HG03442 (cell line): Measurements from ENCODE around the gene CEP95.

ENCODE experiments used
- ATAC-seq: cut with Tn5 transposase; IDR thresholded peaks from one replicate; pipeline ENCODE4 v1.9.1; 2021; ENCODE audit warnings: mild to moderate bottlenecking, moderate library complexity; ENCODE audit not compliant: unreplicated experiment

Gene CEP95

DNA sequence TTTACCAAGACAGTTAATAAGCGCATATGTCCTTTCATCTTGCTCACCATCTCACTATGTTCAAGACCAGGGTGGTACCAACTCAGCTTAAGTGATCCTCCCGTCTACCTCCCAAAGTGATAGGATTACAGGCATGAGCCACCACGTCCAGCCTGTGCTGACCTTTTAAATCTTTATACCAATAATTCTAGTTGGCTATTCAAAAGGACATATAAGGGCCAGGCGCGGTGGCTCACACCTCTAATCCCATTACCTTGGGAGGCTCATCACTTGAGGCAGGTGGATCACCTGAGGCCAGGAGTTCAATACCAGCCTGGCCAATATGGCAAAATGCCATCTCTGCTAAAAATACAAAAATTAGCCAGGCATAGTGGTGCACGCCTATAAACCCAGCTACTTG is 2.4 kb downstream of the CEP95 start:
- no peak for ATAC-seq

DNA sequence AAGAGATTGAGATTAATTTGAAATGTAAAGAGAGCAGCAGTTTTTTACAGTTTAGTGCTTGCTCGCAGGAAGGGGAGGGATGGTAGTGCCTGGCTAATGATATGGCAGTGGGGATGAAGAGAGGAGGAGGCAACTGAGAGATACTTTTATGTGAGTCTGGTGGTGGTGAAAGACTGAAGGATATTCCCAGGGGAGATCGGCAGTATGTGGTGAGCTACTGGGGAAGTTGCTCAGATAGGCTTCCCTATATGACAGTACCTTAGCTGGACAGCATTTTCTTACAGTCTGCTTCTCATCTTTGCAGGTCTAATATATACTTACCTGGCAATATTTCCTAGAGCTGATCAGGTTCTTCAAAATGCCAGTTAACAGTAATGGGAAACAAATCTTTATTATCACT is 8.6 kb downstream of the CEP95 start:
- no peak for ATAC-seq

DNA sequence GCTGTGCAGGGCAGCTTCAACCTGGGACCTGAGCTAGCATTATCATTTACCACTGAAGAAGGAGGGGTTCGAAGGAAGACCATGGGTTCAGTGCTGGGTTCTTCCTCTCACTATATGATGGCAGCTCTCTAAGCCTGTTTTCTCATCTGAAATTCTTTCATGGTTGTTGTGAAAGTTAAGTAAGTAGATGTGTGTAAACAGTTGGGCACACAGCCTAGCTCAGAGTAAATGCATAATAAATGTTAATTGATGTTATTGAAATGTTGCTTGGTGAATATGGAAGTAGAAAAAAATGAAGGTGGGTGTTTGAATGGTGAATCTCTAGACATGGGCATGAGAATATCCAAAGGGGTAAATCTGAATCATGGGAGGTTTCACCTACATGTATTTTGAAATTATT is 9.1 kb downstream of the CEP95 start:
- no peak for ATAC-seq

DNA sequence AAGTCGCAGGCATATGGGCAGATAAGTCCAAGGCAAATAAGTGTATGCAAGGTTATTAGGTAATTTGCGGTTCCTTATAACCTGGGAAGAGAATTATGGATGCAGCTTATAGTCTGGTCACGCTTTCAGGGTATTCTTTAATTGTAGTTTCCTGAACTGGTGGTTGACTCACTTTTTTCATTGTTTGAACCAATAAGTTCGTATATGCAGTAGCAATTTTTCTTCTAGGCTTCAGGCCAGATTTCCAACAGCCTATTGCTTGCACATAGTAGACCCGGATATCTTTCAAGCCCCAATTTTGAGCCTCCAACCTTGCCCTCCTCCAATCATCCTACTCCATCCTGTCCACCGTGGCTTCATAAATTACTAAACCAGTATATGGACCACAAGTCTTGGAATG is 12.8 kb downstream of the CEP95 start:
- no peak for ATAC-seq

DNA sequence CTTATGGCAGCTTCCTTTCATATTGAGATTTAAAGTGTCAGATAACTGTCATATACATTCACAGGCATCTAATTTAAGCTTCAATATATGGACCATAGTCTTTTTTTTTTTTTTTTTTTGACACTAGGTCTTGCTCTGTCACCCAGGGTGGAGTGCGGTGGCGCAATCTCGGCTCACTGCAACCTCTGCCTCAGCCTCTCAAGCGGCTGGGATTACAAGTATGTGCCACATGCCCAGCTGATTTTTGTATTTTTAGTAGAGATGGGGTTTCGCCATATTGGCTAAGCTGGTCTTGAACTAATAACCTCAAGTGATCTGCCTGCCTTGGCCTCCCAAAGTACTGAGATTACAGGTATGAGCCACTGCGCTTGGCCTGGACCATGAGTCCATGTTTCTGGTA is 13.6 kb downstream of the CEP95 start:
- ATAC-seq: no peak

DNA sequence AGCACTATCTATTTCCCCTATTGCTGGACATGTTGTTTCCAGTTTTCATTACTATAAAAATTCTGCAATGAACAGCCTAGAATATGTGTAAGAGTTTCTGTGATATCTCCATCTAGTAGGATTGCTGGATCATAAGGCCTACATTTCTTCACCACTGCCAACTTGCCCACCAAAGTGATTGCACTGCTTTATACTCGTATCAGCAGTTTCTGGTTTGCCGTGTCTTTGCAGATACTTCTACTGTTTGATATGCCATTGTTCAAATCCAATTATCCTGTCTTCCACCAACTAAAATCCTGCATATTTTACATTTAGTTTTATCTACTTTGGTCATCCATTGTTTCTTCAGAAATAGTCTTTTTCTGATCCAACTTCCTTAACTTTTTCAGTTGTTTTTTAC is 21.1 kb downstream of the CEP95 start:
- ATAC-seq: no peak

DNA sequence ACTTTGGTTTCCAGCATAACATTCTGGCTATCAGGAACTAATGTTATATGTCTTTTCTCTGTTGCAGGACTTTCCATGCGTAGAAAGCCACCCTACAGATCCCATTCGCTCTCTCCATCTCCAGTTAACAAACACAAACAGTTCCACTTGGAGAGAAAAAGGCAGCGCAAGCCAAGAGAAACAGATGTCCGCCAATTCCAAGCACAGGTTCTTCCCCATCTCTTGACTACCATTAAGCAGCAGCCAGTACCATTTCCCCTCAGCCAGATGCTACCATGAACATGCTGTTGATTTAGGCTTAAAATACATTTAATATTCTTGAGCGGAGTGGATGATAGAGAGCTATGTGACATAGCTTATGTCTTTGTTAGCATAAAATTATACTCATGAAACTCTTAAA is 22.4 kb downstream of the CEP95 start:
- ATAC-seq: no peak

DNA sequence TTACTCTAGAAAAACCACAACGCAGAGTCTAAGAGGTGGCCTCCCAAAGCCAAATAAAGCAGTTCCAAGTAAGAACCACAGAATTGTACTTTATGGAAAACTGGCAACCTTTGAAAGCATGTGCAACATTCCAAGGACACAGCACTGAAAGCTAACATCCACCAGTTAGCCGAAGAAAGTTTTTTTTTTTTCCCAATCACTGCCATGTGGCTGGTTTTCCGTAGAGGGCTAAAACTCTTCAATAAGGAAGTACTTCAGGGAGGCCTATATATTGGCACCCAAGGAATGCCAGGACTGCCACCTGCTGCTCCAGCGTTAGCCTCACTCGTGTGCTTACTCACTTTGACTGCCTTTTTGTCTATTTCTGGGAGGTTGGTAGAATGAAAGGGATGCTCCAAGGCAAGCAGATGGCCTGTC is 25.2 kb downstream of the CEP95 start:
- no peak for ATAC-seq

DNA sequence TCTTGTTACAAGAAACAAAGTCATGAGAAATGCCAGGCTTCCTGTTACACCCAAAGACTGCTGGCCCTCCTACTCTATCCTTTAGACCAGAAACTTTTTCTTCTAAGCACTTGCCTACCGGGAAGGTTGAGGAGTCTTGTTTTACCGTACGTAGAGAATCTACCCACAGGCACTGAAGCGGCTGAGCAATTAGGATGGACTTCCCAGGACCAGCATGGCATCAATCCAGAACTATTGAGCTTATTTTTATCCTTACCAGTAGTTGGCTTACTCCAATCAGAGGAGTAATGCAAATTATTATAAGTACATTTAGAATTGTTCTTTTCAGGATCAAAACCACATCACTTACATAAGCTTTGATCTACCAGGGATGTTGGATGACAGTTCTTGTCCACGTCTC is 25.6 kb downstream of the CEP95 start:
- ATAC-seq: no peak

DNA sequence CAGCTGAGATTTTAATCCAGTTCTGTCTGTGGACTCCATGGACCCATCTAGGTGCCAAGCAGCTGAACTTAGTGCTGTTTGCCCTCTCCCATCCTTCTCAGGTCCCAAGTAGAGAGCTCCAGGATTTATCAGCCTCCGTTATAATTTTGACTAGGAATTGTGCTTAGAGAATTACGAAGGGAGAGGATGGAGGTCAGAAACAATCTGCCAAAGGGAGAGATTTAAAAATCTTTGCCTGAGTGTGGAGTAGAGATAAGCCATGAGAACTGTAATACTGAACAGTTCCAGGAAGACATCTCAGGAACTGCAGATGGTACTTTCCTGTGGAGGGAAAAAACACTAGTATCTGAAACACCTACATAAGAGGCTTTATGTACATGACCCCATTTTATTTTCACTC is 27.0 kb downstream of the CEP95 start:
- no peak for ATAC-seq

DNA sequence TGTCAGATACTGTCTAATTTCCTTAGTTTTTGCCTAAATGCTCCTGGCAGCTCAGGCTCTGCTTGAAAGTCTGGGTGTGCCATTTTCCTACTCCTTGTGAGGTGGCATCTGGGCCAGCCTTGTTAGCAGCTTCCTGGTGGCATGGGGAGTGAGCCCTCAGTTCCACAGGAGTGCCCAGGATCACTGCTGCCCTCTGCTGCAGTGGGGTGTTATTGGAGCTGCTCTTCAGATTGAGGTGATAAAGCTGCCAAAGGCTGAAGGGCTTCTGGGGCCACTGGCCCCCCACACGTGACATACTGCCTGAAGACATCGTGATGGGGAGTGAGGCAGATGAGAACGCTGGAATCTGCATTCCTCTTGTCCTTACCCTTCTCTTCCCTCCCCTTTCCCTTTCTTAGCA is 27.4 kb downstream of the CEP95 start:
- no peak for ATAC-seq

DNA sequence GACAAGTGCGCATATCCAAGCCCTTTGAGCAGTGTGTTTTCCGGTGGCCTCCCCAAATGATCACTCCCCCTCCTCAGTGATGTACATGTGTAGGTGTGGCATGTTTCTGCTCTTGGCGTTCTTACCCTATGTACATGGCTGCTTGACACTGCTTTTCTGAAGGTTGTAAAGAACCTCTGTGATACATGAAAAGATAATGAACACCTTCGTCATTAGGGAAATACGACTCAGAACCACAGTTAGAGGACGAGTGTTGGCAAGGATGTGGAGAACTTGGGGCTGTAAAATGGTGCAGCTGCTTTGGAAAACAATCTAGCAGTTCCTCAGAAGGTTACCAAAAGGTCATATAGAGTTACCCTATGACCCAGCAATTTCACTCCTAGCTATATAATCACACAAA is 28.6 kb downstream of the CEP95 start:
- no peak for ATAC-seq

DNA sequence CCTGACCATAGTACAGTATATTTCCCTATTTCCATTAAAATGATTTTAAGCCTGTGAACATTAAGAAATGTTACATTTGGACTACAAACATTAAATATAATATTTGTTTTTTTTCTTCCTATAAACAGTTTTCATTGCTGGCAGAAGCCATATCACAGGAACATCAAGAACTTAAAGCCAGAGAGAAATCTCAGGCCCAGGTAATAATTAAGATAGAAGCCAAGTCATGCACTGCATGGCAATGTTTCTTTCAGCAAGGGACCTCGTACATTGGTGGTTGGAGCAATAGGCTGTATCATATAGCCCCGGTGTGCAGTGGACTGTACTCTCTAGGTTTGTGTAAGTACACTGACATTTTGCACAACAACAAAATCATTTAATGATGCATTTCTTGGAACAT is 30.1 kb downstream of the CEP95 start:
- no peak for ATAC-seq

DNA sequence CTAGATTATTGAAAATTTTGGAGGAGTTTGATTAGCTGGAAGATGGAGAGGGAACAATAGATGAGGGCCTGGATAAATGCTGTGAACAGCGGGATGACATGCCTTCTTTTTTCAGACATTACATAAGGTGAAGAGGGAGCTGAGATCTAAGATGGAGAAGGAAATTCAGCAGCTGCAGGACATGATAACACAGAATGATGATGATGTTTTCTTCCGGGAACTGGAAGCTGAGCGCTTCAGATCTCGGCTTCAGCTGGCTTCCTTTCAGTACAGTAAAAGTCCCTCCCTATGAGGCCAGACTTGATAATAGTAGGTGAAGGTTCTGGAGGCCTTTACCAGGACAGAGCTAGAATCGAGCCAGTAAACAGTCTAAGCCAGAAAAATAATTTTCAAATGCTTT is 30.7 kb downstream of the CEP95 start:
- no peak for ATAC-seq

DNA sequence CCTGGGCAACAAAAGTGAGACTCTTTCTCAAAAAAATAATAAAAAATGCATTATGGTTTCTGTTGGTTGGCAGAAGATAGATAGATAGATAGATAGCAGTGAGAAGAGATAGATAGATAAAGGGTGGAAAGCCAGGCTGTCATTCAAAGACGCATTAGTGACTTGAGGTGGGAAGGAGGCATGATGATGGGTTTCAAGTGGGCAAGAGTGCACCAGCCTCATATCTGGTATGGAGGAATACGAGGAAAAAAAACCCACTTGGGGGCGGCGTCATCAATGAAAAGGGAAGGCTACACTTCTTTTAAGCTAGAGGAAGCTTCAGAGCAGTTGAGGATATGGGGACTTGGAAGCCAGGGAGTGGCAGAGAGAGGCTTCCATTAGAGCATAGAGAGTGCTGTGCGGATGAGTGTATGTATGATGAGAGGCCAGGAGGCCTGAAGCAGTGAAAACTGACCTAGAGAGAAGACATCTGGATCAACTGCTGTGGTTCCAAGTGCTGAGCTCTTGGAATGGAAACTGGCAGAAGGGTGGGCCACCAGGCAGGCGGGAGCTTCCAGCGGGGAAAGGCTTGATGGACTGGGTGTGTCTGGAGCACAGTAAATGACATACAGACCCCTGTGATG is 31.8 kb downstream of the CEP95 start:
- ATAC-seq: no peak

DNA sequence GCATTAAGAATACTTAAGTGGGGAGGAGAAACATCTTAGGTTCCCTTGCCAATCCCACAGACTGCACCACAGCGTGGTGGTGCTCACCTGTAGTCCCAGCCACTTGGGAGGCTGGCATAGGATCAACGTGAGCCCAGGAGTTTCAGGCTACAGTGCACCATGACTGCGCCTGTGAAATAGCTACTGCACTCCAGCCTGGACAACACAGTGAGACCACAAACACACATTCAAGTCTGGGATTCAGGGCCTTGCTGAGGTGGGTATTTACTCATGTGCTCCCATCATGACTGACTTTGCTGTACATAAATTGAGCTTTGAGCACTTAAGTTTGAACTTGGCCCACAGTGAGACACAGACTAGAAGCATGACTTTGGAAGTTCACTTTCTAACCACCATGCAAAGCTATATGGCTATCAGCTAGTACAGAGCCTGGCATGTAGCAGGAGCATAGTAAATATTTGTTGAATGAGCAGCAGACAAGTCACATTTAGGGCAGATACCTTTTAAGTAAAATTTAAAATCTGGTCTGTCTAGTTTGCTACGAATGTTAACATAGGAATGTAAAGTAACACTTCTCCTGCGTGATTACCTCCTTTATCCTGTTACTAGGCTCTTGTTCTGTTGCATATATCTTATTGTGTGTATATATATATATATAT is 33.5 kb downstream of the CEP95 start:
- ATAC-seq: no peak

DNA sequence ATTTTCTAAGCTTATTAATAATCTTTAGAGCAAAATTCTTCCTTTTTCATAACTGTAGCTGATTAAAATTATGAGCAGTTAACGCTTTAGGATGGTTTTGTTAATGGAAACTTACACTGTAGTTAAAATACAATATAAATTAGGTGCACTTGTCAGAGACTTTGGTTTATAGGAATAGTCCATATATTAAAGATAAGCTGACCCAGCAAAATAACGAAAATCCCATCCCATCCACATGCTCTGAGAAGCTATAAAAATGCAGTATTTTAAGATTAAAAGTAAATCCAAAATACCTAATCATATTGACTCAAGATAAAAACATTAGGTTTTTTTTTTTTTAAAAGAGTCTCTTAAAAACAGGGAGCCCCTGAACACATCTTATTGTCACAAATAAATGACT is 38.0 kb downstream of the CEP95 start:
- ATAC-seq: no peak

DNA sequence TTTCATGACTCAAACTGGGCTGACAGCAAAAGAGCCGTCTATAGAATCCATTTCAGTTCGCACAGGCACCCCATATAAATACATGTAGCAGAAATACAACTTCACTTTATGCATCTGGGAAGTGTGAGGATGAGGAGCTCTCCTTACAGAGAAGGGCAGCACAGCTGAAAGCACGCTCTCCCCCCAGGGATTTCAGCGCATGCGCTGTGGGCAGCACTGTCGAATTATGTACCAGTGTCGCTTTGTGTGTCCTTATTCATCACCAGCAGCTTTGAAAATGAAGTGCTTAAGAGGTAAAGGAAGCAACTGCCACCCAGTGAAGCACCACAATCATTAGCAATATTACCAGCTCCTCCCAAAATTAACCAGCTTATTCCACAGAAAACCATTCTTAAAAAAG is 39.9 kb downstream of the CEP95 start:
- no peak for ATAC-seq

DNA sequence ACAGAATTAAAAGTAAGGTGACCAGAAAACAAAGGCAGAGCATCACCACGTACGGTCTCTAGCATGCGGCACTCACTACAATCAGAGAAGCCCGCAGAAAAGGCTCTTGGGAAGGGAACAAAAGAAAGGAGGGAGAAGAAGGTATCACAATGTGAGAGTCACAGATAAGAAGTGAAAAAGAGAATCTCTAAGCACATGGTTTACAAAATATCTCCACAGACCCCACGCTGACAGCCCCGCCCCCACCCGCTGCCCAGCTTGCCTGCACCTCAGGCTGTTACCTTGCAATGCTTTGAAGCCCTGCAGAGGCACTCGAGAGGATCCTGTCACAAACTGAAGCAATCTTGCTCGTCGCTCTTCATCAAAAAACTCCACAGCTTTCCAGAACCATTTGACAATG is 40.5 kb downstream of the CEP95 start:
- no peak for ATAC-seq

DNA sequence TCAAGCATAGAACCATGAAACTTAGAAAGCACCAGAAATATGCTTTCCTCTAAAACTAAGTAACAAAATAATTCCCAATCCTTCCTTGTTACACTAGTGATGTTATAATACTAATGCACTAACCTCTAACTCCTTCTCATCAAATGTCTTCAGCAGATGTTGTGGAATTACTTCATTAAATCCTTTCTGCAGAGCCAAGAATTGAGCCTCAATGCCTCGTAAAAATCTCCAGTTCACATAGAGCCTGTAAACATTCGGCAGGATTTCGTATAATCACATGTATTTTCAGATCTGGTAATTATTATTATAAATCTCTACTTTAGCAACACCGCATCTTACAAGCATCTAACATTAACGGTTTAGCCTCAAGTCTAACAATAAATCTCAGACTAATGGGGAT is 44.7 kb downstream of the CEP95 start:
- ATAC-seq: no peak

DNA sequence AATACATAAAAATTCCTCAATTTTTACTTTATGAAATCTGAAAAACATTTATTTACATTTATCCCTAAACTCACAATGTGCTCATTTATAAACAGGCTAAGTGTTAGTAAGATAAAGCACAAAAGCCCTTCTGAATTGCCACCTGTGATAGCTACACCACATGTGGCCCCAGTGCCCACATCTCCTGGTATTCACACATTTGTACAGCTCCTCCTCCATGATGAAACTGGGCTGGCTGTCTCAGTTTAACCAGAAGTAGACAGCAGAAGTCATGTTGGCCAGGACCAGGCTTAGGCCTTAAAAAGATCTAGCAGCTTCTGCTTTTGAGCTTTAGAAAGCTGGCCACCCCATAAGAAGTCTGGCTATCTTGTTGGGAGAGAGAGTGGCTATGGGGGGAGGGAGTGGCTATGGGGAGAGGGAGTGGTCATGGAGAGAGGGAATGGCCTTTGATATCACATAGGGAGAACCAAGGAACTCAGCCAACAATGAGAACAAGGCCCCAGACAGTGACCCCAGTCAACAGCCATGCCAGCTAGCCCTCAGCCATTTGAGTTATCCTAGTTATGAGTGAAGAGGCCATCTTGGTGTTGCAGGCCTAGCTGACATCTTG is 47.4 kb downstream of the CEP95 start:
- no peak for ATAC-seq

DNA sequence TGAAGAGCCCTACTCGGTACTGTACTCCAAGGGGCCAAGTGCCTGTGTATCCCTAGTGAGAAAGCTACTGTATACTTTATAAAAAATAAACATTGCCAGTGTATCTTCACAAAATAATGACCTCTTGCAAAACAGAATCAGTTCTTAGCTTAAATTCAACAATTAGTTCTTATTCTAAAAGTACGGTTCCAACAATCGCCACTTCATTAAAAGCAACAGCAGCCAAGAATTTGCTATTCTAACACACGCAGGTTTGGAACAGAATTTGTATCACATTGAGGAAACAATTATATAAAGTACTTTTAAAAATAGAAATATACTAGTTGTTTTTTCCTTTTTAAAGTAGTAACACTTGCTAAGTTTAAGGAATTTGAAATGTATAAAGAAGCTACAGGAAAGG is 48.5 kb downstream of the CEP95 start:
- no peak for ATAC-seq

DNA sequence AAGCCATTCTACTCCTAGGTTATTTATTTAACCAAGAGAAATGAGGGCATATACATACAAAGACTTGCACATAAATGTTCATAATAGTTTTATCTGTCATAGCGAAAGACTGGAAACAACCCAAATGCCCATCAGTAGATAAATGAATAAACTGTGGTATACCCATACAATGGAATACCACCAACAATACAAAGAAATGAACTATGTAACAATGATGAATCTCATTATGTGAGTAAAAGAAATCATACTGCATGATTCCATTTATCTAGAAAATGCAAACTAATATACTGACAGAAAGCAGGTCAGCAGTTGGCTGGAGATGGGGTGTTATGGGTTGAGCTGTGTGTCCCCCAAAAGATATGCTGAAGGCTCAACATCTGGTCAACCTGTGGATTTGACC is 57.3 kb downstream of the CEP95 start:
- no peak for ATAC-seq
